Uterus (tissue), 2 donors: ENCODE measurements around the gene PRRG2.

Source experiments
- CTCF ChIP-seq, 4 experiments: fragments of 200-600 bp in 2 of 4; fragments of 450-650 bp in 2 of 4; sonication (generic) in 2 of 4; IDR thresholded peaks; one replicate each; pipeline ENCODE4 v1.5.1; 2016 to 2019; ENCODE audit warnings: antibody characterized with exemption in 4 of 4, mild to moderate bottlenecking in 2 of 4, moderate library complexity in 1 of 4
- POLR2A ChIP-seq, 2 donors: fragments of 450-650 bp; IDR thresholded peaks; one replicate each; pipeline ENCODE4 v1.6.1; 2016; ENCODE audit warnings: antibody characterized with exemption in 2 of 2, mild to moderate bottlenecking in 1 of 2, moderate library complexity in 1 of 2

- TF ChIP-seq CTCF (IDR thresholded peaks at IDR 0.05) = no peak
- no peak for TF ChIP-seq POLR2A (IDR thresholded peaks at IDR 0.05)
These were observed 13.2 kb upstream of the PRRG2 start for GRCh38 chr19:49567861-49568441.
